B cell (primary cell): Measurements from ENCODE around the gene SPTY2D1. TPM values are rescaled to one million over a fixed set of nuclear protein-coding genes. Genes with fewer than 3 reads are reported as not detected.

Source experiments
- ATAC-seq: fragments of 200-7000 bp; cut with Tn5 transposase; one replicate; pipeline ENCODE4 v1.10.0; 2021; ENCODE audit warnings: low read depth, mild to moderate bottlenecking, moderate number of reproducible peaks, moderate library complexity
- CTCF ChIA-PET: fragments of 350-600 bp; sonication (Branson Sonifier 250); formaldehyde crosslinking; loops from one replicate; lab custom pipeline; 2021; ENCODE audit warnings: antibody characterized with exemption, inconsistent platforms; lab: Charles Lee
- POLR2A ChIA-PET: fragments of 350-600 bp; sonication (Branson Sonifier 250); formaldehyde crosslinking; loops from one replicate; lab custom pipeline; 2021; ENCODE audit warnings: antibody characterized with exemption; lab: Charles Lee
- DNase-seq: peaks from one replicate; pipeline ENCODE4 v3.0.0; 2013
- H2AFZ ChIP-seq: 2 replicates; pipeline ENCODE4 v1.6.1; 2012; ENCODE audit warnings: mild to moderate bottlenecking, low read depth, low read length; ENCODE audit not compliant: insufficient read depth, poor library complexity, severe bottlenecking
- H3K27ac ChIP-seq, 2 donors: 1 replicate in 1 of 2; 2 replicates in 1 of 2; pipeline ENCODE4 v1.5.1; 2012 to 2013; ENCODE audit warnings: low read length in 2 of 2, mild to moderate bottlenecking in 2 of 2, moderate library complexity in 1 of 2
- H3K27me3 ChIP-seq, 4 experiments: fragments of 200-600 bp in 1 of 4; sonication (generic) in 1 of 4; replicated peaks in 1 of 4; 1 replicate in 2 of 4; 2 replicates in 2 of 4; pipeline versions ENCODE4 v1.6.1 to v1.7.0; 2013 to 2016; ENCODE audit warnings: low read length in 3 of 4, mild to moderate bottlenecking in 2 of 4, mixed read lengths in 1 of 4, moderate library complexity in 1 of 4; ENCODE audit not compliant: insufficient read depth in 4 of 4, control insufficient read depth in 3 of 4; ENCODE audit errors: control extremely low read depth in 1 of 4
- H3K36me3 ChIP-seq, 2 experiments: replicated peaks in 1 of 2; 1 replicate in 1 of 2; 2 replicates in 1 of 2; pipeline versions ENCODE4 v1.6.1 to v1.7.1; 2013; ENCODE audit warnings: low read length in 1 of 2; ENCODE audit not compliant: insufficient read depth in 2 of 2, control insufficient read depth in 1 of 2; ENCODE audit errors: control extremely low read depth in 1 of 2, extremely low read depth in 1 of 2
- H3K4me1 ChIP-seq, 2 donors: fragments of 200-600 bp in 1 of 2; sonication (generic) in 1 of 2; 1 replicate in 1 of 2; 2 replicates in 1 of 2; pipeline versions ENCODE4 v1.5.1 to v1.6.1; 2013 to 2017; ENCODE audit warnings: low read length in 2 of 2; ENCODE audit not compliant: control insufficient read depth in 2 of 2, insufficient read depth in 2 of 2
- H3K4me2 ChIP-seq: replicated peaks from 2 replicates; pipeline ENCODE3; 2012; ENCODE audit warnings: mild to moderate bottlenecking, low read depth, low read length; ENCODE audit not compliant: poor library complexity, severe bottlenecking
- H3K4me3 ChIP-seq, 5 experiments: fragments of 200-600 bp in 1 of 5; sonication (generic) in 1 of 5; 1 replicate in 3 of 5; 2 replicates in 2 of 5; pipeline versions ENCODE4 v1.5.1 to v1.7.0; 2011 to 2016; ENCODE audit warnings: low read length in 4 of 5, mild to moderate bottlenecking in 4 of 5, low read depth in 2 of 5, control low read depth in 1 of 5, moderate library complexity in 1 of 5; ENCODE audit not compliant: insufficient read depth in 1 of 5; ENCODE audit errors: control extremely low read depth in 1 of 5, extremely low read depth in 1 of 5
- H3K79me2 ChIP-seq: fragments of 200-600 bp; sonication (generic); one replicate; pipeline ENCODE4 v1.6.0; 2016; ENCODE audit warnings: low read length; ENCODE audit not compliant: control insufficient read depth, insufficient read depth
- H3K9ac ChIP-seq: fragments of 200-600 bp; sonication (generic); 2 replicates; pipeline ENCODE4 v1.6.1; 2017; ENCODE audit warnings: mild to moderate bottlenecking, low read length, moderate library complexity
- H3K9me3 ChIP-seq, 3 donors: one replicate each; pipeline versions ENCODE4 v1.6.1 to v1.7.1; 2013; ENCODE audit warnings: low read length in 2 of 3; ENCODE audit not compliant: control insufficient read depth in 2 of 3, insufficient read depth in 1 of 3; ENCODE audit errors: control extremely low read depth in 1 of 3
- H4K20me1 ChIP-seq: 2 replicates; pipeline ENCODE4 v1.6.0; 2012; ENCODE audit warnings: mild to moderate bottlenecking, low read length; ENCODE audit not compliant: insufficient read depth, control insufficient read depth, poor library complexity, severe bottlenecking
- H3K27ac Mint-ChIP-seq: one replicate; pipeline ENCODE4 v1.8.0; 2021; ENCODE audit warnings: mixed read lengths
- H3K27me3 Mint-ChIP-seq: one replicate; pipeline ENCODE4 v1.8.0; 2021; ENCODE audit warnings: mixed read lengths
- H3K4me1 Mint-ChIP-seq: one replicate; pipeline ENCODE4 v1.8.0; 2021; ENCODE audit warnings: mixed read lengths
- H3K4me3 Mint-ChIP-seq: one replicate; pipeline ENCODE4 v1.8.0; 2021; ENCODE audit warnings: mixed read lengths
- H3K9me3 Mint-ChIP-seq: one replicate; pipeline ENCODE4 v1.8.0; 2022; ENCODE audit warnings: mixed read lengths; ENCODE audit not compliant: insufficient read depth
- CTCF ChIP-seq: fragments of 200-600 bp; IDR thresholded peaks from one replicate; pipeline ENCODE4 v1.8.0; 2022; ENCODE audit warnings: antibody characterized with exemption, mild to moderate bottlenecking
- EZH2 ChIP-seq: IDR thresholded peaks from 2 replicates; pipeline ENCODE4 v1.6.1; 2012; ENCODE audit warnings: borderline replicate concordance, low read depth, mild to moderate bottlenecking, moderate library complexity, low read length; ENCODE audit not compliant: insufficient read depth, poor library complexity, severe bottlenecking
- WGBS: methylation state at CpG from one replicate; pipeline ENCODE4 v1.1.5; 2013; ENCODE audit warnings: missing lambda C conversion rate; ENCODE audit not compliant: insufficient coverage; 5-methylcytosine and 5-hydroxymethylcytosine counted together
- intact Hi-C: fragments of 100-400 bp; cut with micrococcal nuclease; formaldehyde crosslinking; loops from one replicate; pipeline ENCODE4 v1.10.0; 2022
- polyA plus RNA-seq: library from polyadenylated mRNA; depleted of rRNA; stranded (reverse); fragments of >200 nt; gene quantifications from 2 replicates; pipeline ENCODE4 v1.2.3, GENCODE V29; 2012
- total RNA-seq, 2 donors: library from RNA; stranded (reverse); fragments of 120-200 nt in 1 of 2; gene quantifications; 1 replicate in 1 of 2; 2 replicates in 1 of 2; pipeline versions ENCODE4 v1.2.3 to v1.2.4, GENCODE V29; 2013 to 2022

Gene SPTY2D1
- total and polyA plus RNA-seq, 2 donors (not counting 1 experiment from before 2014, with no cell fraction given), result 4.7 to 17.8 TPM

GRCh38 chr11:18614667-18615066, 19.5 kb downstream of the SPTY2D1 start:
- ATAC-seq (no peak), DNase-seq (no peak)
- 98% methylated on average over 10 of the region's 10 CpGs for WGBS
- Mint-ChIP-seq H3K27ac (no peak overlapping the region), H3K4me1 (peaks cover 21% of the 10 kb centered on the region), H3K9me3 (no peaks in the 10 kb centered on the region), H3K27me3 (no peaks in the 10 kb centered on the region), H3K4me3 (no peak overlapping the region)
- POLR2A ChIA-PET, result no interaction called here
- CTCF ChIA-PET, result interaction anchor here (0.6 to 0.8 kb wide), 2 partner anchors 17 to 500 kb away, joined by 3 to 4 read pairs; no protein-coding TSS in a partner anchor
- peaks cover 5 to 7% of the 10 kb centered on the region in 2 donors for H3K4me1 ChIP-seq
- H3K36me3 ChIP-seq, result peaks cover 0 to 48% of the 10 kb centered on the region in 2 experiments
- H3K4me2 ChIP-seq, result no peak overlapping the region
- peaks cover 28% of the 10 kb centered on the region for H3K79me2 ChIP-seq
- H3K9ac ChIP-seq, result no peak overlapping the region
- no peak overlapping the region for H2AFZ ChIP-seq
- H3K27me3 ChIP-seq, result no peaks in the 10 kb centered on the region
- no peak for TF ChIP-seq CTCF
- no peak for TF ChIP-seq EZH2
- H3K4me3 ChIP-seq, result no peak overlapping the region
- H4K20me1 ChIP-seq, result peaks cover 37% of the 10 kb centered on the region
- no peaks in the 10 kb centered on the region for H3K9me3 ChIP-seq
- intact Hi-C loops, result no loop called here
- H3K27ac ChIP-seq, result no peak overlapping the region

GRCh38 chr11:18612394-18612793, 21.7 kb downstream of the SPTY2D1 start:
- Mint-ChIP-seq H3K9me3 (no peaks in the 10 kb centered on the region), H3K4me3 (no peak overlapping the region), H3K27me3 (no peaks in the 10 kb centered on the region), H3K4me1 (peaks cover 7% of the 10 kb centered on the region), H3K27ac (no peak overlapping the region)
- H4K20me1 ChIP-seq, result peaks cover 26% of the 10 kb centered on the region
- intact Hi-C loops, result no loop called here
- DNase-seq, result no peak
- no peak overlapping the region for H2AFZ ChIP-seq
- H3K27me3 ChIP-seq, result no peaks in the 10 kb centered on the region
- WGBS, result no CpG with 5 or more reads among the region's 4 CpGs
- POLR2A ChIA-PET, result no interaction called here
- no peak overlapping the region for H3K27ac ChIP-seq
- H3K4me1 ChIP-seq, result no peaks in the 10 kb centered on the region
- TF ChIP-seq CTCF (no peak), EZH2 (no peak)
- no peak overlapping the region for H3K4me2 ChIP-seq
- CTCF ChIA-PET, result no interaction called here
- H3K9ac ChIP-seq, result no peak overlapping the region
- H3K9me3 ChIP-seq, result no peaks in the 10 kb centered on the region
- H3K36me3 ChIP-seq, result peaks cover 6 to 69% of the 10 kb centered on the region in 2 experiments
- no peak overlapping the region for H3K4me3 ChIP-seq
- no peak for ATAC-seq
- H3K79me2 ChIP-seq, result peaks cover 7% of the 10 kb centered on the region
